CD14-positive monocyte (primary cell): ENCODE results near the gene S100A13. TPM values are rescaled to one million over a fixed set of nuclear protein-coding genes. Genes with fewer than 3 reads are reported as not detected.

ENCODE experiments used
- DNase-seq, 3 donors: peaks; one replicate each; pipeline ENCODE4 v3.0.0-alpha.2; 2011 to 2022
- H2AFZ ChIP-seq: 2 replicates; pipeline ENCODE4 v1.6.0; 2012; ENCODE audit warnings: mild to moderate bottlenecking, low read depth, low read length, inconsistent platforms; ENCODE audit not compliant: insufficient read depth, poor library complexity, severe bottlenecking
- H3K27ac ChIP-seq, 2 donors: 1 replicate in 1 of 2; 2 replicates in 1 of 2; pipeline ENCODE4 v1.5.1; 2012 to 2013; ENCODE audit warnings: low read length in 2 of 2, control low read depth in 1 of 2, inconsistent platforms in 1 of 2, low read depth in 1 of 2, mild to moderate bottlenecking in 1 of 2
- H3K27me3 ChIP-seq, 2 donors: one replicate each; pipeline versions ENCODE4 v1.6.0 to v1.6.1; 2011 to 2013; ENCODE audit warnings: low read length in 2 of 2; ENCODE audit not compliant: control insufficient read depth in 2 of 2, insufficient read depth in 2 of 2
- H3K36me3 ChIP-seq, 2 donors: replicated peaks in 1 of 2; 1 replicate in 1 of 2; 2 replicates in 1 of 2; pipeline versions ENCODE4 v1.5.1 to v1.6.1; 2012 to 2013; ENCODE audit warnings: low read length in 2 of 2, control low read depth in 1 of 2, inconsistent platforms in 1 of 2, mild to moderate bottlenecking in 1 of 2; ENCODE audit not compliant: insufficient read depth in 2 of 2, control insufficient read depth in 1 of 2
- H3K4me1 ChIP-seq, 2 donors: 1 replicate in 1 of 2; 2 replicates in 1 of 2; pipeline versions ENCODE4 v1.5.1 to v1.6.1; 2012 to 2013; ENCODE audit warnings: low read length in 2 of 2, control low read depth in 1 of 2, inconsistent platforms in 1 of 2, mild to moderate bottlenecking in 1 of 2, moderate library complexity in 1 of 2; ENCODE audit not compliant: insufficient read depth in 2 of 2, control insufficient read depth in 1 of 2
- H3K4me2 ChIP-seq: replicated peaks from 2 replicates; pipeline ENCODE3; 2012; ENCODE audit warnings: low read length, moderate library complexity, mild to moderate bottlenecking; ENCODE audit not compliant: poor library complexity, severe bottlenecking; ENCODE audit errors: extremely low read depth
- H3K4me3 ChIP-seq, 3 experiments: fragments of 200-600 bp in 1 of 3; sonication (generic) in 1 of 3; replicated peaks in 1 of 3; 1 replicate in 2 of 3; 2 replicates in 1 of 3; pipeline ENCODE4 v1.5.1; 2011 to 2013; ENCODE audit warnings: low read length in 3 of 3, mild to moderate bottlenecking in 3 of 3, control low read depth in 2 of 3, low read depth in 2 of 3, inconsistent platforms in 1 of 3, moderate library complexity in 1 of 3
- H3K79me2 ChIP-seq: 2 replicates; pipeline ENCODE4 v1.6.0; 2012; ENCODE audit warnings: mild to moderate bottlenecking, control low read depth, inconsistent platforms, low read length, moderate library complexity; ENCODE audit not compliant: insufficient read depth
- H3K9ac ChIP-seq: 2 replicates; pipeline ENCODE4 v1.6.0; 2017; ENCODE audit warnings: low read length, mild to moderate bottlenecking; ENCODE audit not compliant: insufficient read depth, poor library complexity, severe bottlenecking
- H3K9me3 ChIP-seq, 2 donors: replicated peaks in 1 of 2; 1 replicate in 1 of 2; 2 replicates in 1 of 2; pipeline versions ENCODE4 v1.5.1 to v1.6.1; 2012 to 2013; ENCODE audit warnings: low read length in 2 of 2, control low read depth in 1 of 2; ENCODE audit not compliant: control insufficient read depth in 1 of 2, insufficient read depth in 1 of 2
- H4K20me1 ChIP-seq: 2 replicates; pipeline ENCODE4 v1.6.0; 2012; ENCODE audit warnings: mild to moderate bottlenecking, low read length, control low read depth, moderate library complexity; ENCODE audit not compliant: insufficient read depth
- H3K27ac Mint-ChIP-seq, 7 donors: one replicate each; pipeline ENCODE4 v1.8.0; 2020; ENCODE audit warnings: mild to moderate bottlenecking in 7 of 7, mixed read lengths in 7 of 7, moderate library complexity in 6 of 7, inconsistent platforms in 2 of 7
- H3K27me3 Mint-ChIP-seq, 3 donors: one replicate each; pipeline ENCODE4 v1.8.0; 2021 to 2022; ENCODE audit warnings: low read depth in 3 of 3, mild to moderate bottlenecking in 3 of 3, mixed read lengths in 3 of 3, moderate library complexity in 3 of 3, inconsistent platforms in 1 of 3
- H3K36me3 Mint-ChIP-seq, 2 donors: one replicate each; pipeline ENCODE4 v1.8.0; 2020; ENCODE audit warnings: mixed read lengths in 2 of 2, inconsistent platforms in 1 of 2, mild to moderate bottlenecking in 1 of 2
- H3K4me1 Mint-ChIP-seq: one replicate; pipeline ENCODE4 v1.8.0; 2020; ENCODE audit warnings: mild to moderate bottlenecking, mixed read lengths
- H3K4me3 Mint-ChIP-seq, 2 donors: one replicate each; pipeline ENCODE4 v1.8.0; 2020; ENCODE audit warnings: mild to moderate bottlenecking in 2 of 2, mixed read lengths in 2 of 2, moderate library complexity in 1 of 2
- H3K9me3 Mint-ChIP-seq, 7 donors: one replicate each; pipeline ENCODE4 v1.8.0; 2020 to 2022; ENCODE audit warnings: mixed read lengths in 7 of 7, mild to moderate bottlenecking in 6 of 7, moderate library complexity in 6 of 7, inconsistent platforms in 2 of 7
- CTCF ChIP-seq: fragments of 200-600 bp; IDR thresholded peaks from one replicate; pipeline ENCODE4 v1.8.0; 2022; ENCODE audit warnings: antibody characterized with exemption, mild to moderate bottlenecking
- WGBS: methylation state at CpG from one replicate; pipeline ENCODE4 v1.1.5; 2013; ENCODE audit warnings: missing lambda C conversion rate; ENCODE audit not compliant: insufficient coverage; 5-methylcytosine and 5-hydroxymethylcytosine counted together
- intact Hi-C, 2 donors: fragments of 100-400 bp; cut with micrococcal nuclease; formaldehyde crosslinking; loops; one replicate each; pipeline versions ENCODE4 v1.15.0 to v1.15.1; 2023
- polyA plus RNA-seq, 3 donors: library from polyadenylated mRNA; depleted of rRNA in 1 of 3; unstranded in 2 of 3; stranded (reverse) in 1 of 3; fragments of 300-500 nt in 2 of 3; fragments of >200 nt in 1 of 3; fragmentation: Illumina TruSeq in 2 of 3; gene quantifications; 1 replicate in 2 of 3; 2 replicates in 1 of 3; pipeline ENCODE4 v1.2.3, GENCODE V29; 2012 to 2021

The S100A13 gene
- polyA plus RNA-seq, 3 donors = 2.5 to 13.9 (median 2.6) TPM

GRCh38 chr1:153616144-153616916 is 11.0 kb downstream of the S100A13 start, which contains the start of gene S100A14:
TSS of gene S100A14 (minus strand) at chr1:153616325. CDS start at chr1:153615858, 467 bp downstream.
- no peak for TF ChIP-seq CTCF
- Mint-ChIP-seq H3K27ac (peak within 1 kb of the TSS in 2 of 7 donors; percentile 43 to 63), H3K4me3 (peak within 1 kb of the TSS in 1 of 2 donors; percentile 24), H3K9me3 (peaks cover 0 to 9% (median 4%) of the 10 kb centered on the region in 7 donors), H3K27me3 (peaks cover 0 to 2% (median 2%) of the 10 kb centered on the region in 3 donors), H3K36me3 (peaks cover 0 to 6% of the 10 kb centered on the region in 2 donors), H3K4me1 (peaks cover 19% of the 10 kb centered on the region)
- Histone ChIP-seq H3K27me3 (no peaks in the 10 kb centered on the region), H3K27ac (no peak within 1 kb of the TSS), H3K79me2 (no peaks in the 10 kb centered on the region), H4K20me1 (no peaks in the 10 kb centered on the region), H3K36me3 (no peaks in the 10 kb centered on the region), H3K4me3 (no peak within 1 kb of the TSS), H3K4me2 (no peak within 1 kb of the TSS), H3K4me1 (peaks cover 18 to 26% of the 10 kb centered on the region in 2 donors), H2AFZ (peak within 1 kb of the TSS; percentile 47), H3K9me3 (peaks cover 0 to 4% of the 10 kb centered on the region in 2 donors), H3K9ac (no peak within 1 kb of the TSS)
- intact Hi-C loops = loop anchor here in 1 of 2 donors (5.0 kb wide), 1 partner anchor 104 kb away; no protein-coding TSS in a partner anchor
- DNase-seq = peak in 1 of 3 donors; percentile 46
- 59% methylated on average over 4 of the region's 10 CpGs for WGBS

GRCh38 chr1:153615406-153615805 is 11.9 kb downstream of the S100A13 start:
- peaks cover 0 to 4% of the 10 kb centered on the region in 2 donors for H3K9me3 ChIP-seq
- H3K27me3 ChIP-seq = no peaks in the 10 kb centered on the region
- TF ChIP-seq CTCF = no peak
- WGBS = 100% methylated on average over 1 of the region's 2 CpGs
- H3K79me2 ChIP-seq = no peaks in the 10 kb centered on the region
- no peaks in the 10 kb centered on the region for H3K36me3 ChIP-seq
- H3K27ac Mint-ChIP-seq = no peak overlapping the region
- H3K4me1 Mint-ChIP-seq = peaks cover 29% of the 10 kb centered on the region
- intact Hi-C loops = loop anchor here in 1 of 2 donors (5.0 kb wide), 1 partner anchor 103 kb away; no protein-coding TSS in a partner anchor
- H3K9ac ChIP-seq = no peak overlapping the region
- H3K27ac ChIP-seq = no peak overlapping the region
- peaks cover 0 to 9% (median 4%) of the 10 kb centered on the region in 7 donors for H3K9me3 Mint-ChIP-seq
- peaks cover 26 to 35% of the 10 kb centered on the region in 2 donors for H3K4me1 ChIP-seq
- no peaks in the 10 kb centered on the region for H4K20me1 ChIP-seq
- H2AFZ ChIP-seq = no peak overlapping the region
- no peak overlapping the region for H3K4me3 Mint-ChIP-seq
- no peak for DNase-seq
- peaks cover 0 to 6% of the 10 kb centered on the region in 2 donors for H3K36me3 Mint-ChIP-seq
- no peak overlapping the region for H3K4me3 ChIP-seq
- H3K27me3 Mint-ChIP-seq = peaks cover 0 to 2% (median 2%) of the 10 kb centered on the region in 3 donors
- no peak overlapping the region for H3K4me2 ChIP-seq
